ENCODE results near the gene HEBP2. TPM values are rescaled to one million over a fixed set of nuclear protein-coding genes. Genes with fewer than 3 reads are reported as not detected.

The HEBP2 gene
- total RNA-seq, 1 donor from 2014 or later: 41.9 TPM

- no peak for DNase-seq
- ATAC-seq: no peak
- no peaks in the 10 kb centered on the region for H3K27me3 ChIP-seq
- no peak overlapping the region for H3K4me3 ChIP-seq
- no peaks in the 10 kb centered on the region for H3K9me3 ChIP-seq
- intact Hi-C loops (cut with DNase I): no loop called here
- H3K4me1 ChIP-seq: no peaks in the 10 kb centered on the region
- H3K36me3 ChIP-seq: no peaks in the 10 kb centered on the region
- TF ChIP-seq CTCF (IDR thresholded peaks at IDR 0.05): no peak
- H3K27ac ChIP-seq: no peak overlapping the region
Observed at GRCh38 chr6:138372711-138373463, 31.1 kb upstream of the HEBP2 start.

- ATAC-seq: no peak
- no peak for TF ChIP-seq CTCF (IDR thresholded peaks at IDR 0.05)
- intact Hi-C loops (cut with DNase I): no loop called here
Observed at GRCh38 chr6:138374230-138374629, 29.8 kb upstream of the HEBP2 start.

DNA sequence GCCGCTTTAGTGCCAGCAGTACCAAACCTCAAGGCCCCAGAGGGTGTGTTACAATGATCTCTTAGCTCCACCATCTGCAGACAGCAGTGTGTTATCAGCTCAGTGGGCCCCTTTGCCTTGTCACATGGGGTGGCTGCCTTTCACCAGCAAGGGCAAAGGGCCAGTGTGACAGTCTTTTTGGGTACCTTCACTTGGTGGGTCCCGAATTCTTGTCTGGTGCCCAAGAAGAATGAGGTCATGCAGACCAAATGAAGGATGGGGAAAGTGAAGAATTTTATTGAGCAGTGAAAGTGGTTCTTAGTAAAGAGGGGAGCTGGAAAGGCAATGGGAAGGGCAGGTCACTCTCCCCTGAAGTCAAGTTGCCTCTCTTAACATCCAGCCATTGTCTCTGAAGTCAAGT, 29.2 kb upstream of the HEBP2 start:
- no peak for ATAC-seq
- no peak for DNase-seq
- H3K4me1 ChIP-seq: no peaks in the 10 kb centered on the region
- no peak overlapping the region for H3K27ac ChIP-seq
- H3K36me3 ChIP-seq: no peaks in the 10 kb centered on the region
- H3K4me3 ChIP-seq: no peak overlapping the region
- intact Hi-C loops (cut with DNase I): no loop called here
- H3K27me3 ChIP-seq: no peaks in the 10 kb centered on the region
- TF ChIP-seq CTCF (IDR thresholded peaks at IDR 0.05): no peak
- H3K9me3 ChIP-seq: no peaks in the 10 kb centered on the region

More at GRCh38 chr6:138374230-138374629, 29.8 kb upstream of the HEBP2 start:
- DNase-seq: no peak
- H3K4me3 ChIP-seq: no peak overlapping the region
- no peaks in the 10 kb centered on the region for H3K9me3 ChIP-seq
- no peaks in the 10 kb centered on the region for H3K27me3 ChIP-seq
- H3K27ac ChIP-seq: no peak overlapping the region
- no peaks in the 10 kb centered on the region for H3K4me1 ChIP-seq
- H3K36me3 ChIP-seq: no peaks in the 10 kb centered on the region

- no peak for ATAC-seq
- Histone ChIP-seq H3K27me3 (no peaks in the 10 kb centered on the region), H3K4me1 (no peaks in the 10 kb centered on the region), H3K9me3 (no peaks in the 10 kb centered on the region), H3K36me3 (no peaks in the 10 kb centered on the region), H3K4me3 (no peak overlapping the region), H3K27ac (no peak overlapping the region)
- intact Hi-C loops (cut with DNase I): no loop called here
- DNase-seq: no peak
- TF ChIP-seq CTCF (IDR thresholded peaks at IDR 0.05): no peak
Observed at GRCh38 chr6:138377042-138377441, 27.0 kb upstream of the HEBP2 start.

DNA sequence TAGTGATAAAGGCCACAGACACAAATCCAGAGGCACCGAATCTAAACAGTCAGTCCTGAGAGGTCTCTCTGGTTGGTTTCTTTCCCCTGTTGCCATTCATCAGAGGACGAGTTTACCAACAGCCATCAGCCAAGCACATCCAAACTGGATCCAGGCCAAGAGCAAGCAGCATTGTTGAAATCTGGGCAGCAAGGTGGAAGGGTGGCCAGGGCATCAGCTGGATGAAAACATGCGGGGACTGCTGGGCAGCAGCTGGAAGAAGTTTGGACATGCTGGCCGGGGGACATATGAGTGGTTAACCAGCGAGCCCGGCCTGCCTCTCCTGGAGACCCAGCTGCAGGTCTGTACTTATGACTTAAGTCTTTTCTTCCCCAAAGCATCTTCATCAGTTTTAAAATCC, 26.2 kb upstream of the HEBP2 start, which contains the start of gene SMIM28:
Gene SMIM28 (plus strand): TSS at position 62 of the 400 bp plus-strand sequence. CDS start 168 bp downstream, at position 230.
- H3K27me3 ChIP-seq: no peaks in the 10 kb centered on the region
- H3K4me3 ChIP-seq: no peak within 1 kb of the TSS
- H3K9me3 ChIP-seq: no peaks in the 10 kb centered on the region
- H3K27ac ChIP-seq: no peak within 1 kb of the TSS
- no peak for DNase-seq
- no peaks in the 10 kb centered on the region for H3K36me3 ChIP-seq
- no peak for ATAC-seq
- intact Hi-C loops (cut with DNase I): no loop called here
- no peaks in the 10 kb centered on the region for H3K4me1 ChIP-seq
- no peak for TF ChIP-seq CTCF (IDR thresholded peaks at IDR 0.05)
